T-helper 1 cell treated with Interleukin-12 subunit alpha and Interleukin-12 subunit beta and Interleukin-4 antibody, amounts not matched to agents 30 μg/mL and 1 μg/mL, for 36 hours (primary cell): ENCODE results near the gene PDSS2.
"Not testable (repeated sequence)": the region's sequence is repeated elsewhere in the genome, so short reads cannot be mapped to it uniquely, and the experiment has no call there.

ENCODE experiments used
- H3K27ac Mint-ChIP-seq: one replicate; pipeline ENCODE4 v1.8.0; 2021; ENCODE audit warnings: mild to moderate bottlenecking, mixed read lengths
- H3K27me3 Mint-ChIP-seq: one replicate; pipeline ENCODE4 v1.8.0; 2021; ENCODE audit warnings: low read depth, mixed read lengths
- H3K36me3 Mint-ChIP-seq: one replicate; pipeline ENCODE4 v1.8.0; 2021; ENCODE audit warnings: low read depth, mixed read lengths
- H3K4me1 Mint-ChIP-seq: one replicate; pipeline ENCODE4 v1.8.0; 2021; ENCODE audit warnings: low read depth, mixed read lengths
- H3K4me3 Mint-ChIP-seq: one replicate; pipeline ENCODE4 v1.8.0; 2021; ENCODE audit warnings: mild to moderate bottlenecking, moderate library complexity, mixed read lengths
- H3K9me3 Mint-ChIP-seq: one replicate; pipeline ENCODE4 v1.8.0; 2021; ENCODE audit warnings: mixed read lengths

The PDSS2 gene

DNA sequence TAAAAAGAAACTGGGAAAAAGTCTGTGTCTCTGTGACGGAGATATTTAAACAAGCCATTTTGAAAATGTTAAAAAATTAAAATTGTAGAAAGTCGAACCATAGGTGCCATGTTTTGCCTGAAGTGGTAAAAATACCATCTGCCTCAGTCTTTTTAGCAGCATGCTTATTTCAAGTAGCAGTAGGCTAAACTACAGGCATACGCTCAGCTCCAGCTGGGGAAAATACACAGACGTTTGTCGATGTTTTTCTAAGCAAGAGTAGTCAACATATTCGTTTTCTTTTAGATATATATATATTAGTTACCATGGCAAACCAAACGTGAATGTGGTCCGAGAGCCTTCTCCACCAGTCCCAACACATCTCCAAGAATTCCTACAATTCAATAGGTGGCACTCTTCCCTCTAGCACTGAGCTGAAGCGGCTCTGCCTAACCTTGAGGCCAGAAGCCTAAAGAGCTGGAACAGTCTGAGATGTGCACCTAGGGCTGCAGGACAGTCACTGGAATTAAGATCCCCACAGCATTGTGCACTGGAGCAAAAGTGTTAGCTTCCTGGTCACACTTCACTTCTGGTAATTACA lies 273.9 kb downstream of the PDSS2 start:
- H3K27me3 Mint-ChIP-seq = no peaks in the 10 kb centered on the region
- no peaks in the 10 kb centered on the region for H3K36me3 Mint-ChIP-seq
- no peaks in the 10 kb centered on the region for H3K9me3 Mint-ChIP-seq
- H3K4me3 Mint-ChIP-seq = no peak overlapping the region
- no peak overlapping the region for H3K27ac Mint-ChIP-seq
- no peaks in the 10 kb centered on the region for H3K4me1 Mint-ChIP-seq

DNA sequence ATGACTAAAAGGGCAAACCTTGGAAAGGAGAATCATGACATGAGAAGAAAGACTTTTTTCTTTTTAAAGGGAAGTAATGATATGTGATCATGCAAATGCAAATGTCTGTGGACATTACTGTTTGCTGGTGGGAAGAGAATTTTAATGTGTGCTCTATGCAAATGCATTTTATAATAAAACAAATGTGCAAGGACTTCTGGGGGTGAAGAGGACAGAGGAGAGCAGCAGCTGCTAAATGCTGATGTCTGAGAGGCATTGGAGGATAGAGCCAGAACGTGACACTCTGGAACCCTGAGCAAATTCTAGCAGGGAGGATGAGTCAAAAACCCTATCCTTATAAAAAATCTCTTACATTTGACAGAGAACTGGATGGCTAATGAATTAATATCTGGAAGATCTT lies 274.9 kb downstream of the PDSS2 start:
- Mint-ChIP-seq H3K9me3 (no peaks in the 10 kb centered on the region), H3K27me3 (no peaks in the 10 kb centered on the region), H3K36me3 (no peaks in the 10 kb centered on the region), H3K27ac (no peak overlapping the region), H3K4me3 (no peak overlapping the region), H3K4me1 (no peaks in the 10 kb centered on the region)

DNA sequence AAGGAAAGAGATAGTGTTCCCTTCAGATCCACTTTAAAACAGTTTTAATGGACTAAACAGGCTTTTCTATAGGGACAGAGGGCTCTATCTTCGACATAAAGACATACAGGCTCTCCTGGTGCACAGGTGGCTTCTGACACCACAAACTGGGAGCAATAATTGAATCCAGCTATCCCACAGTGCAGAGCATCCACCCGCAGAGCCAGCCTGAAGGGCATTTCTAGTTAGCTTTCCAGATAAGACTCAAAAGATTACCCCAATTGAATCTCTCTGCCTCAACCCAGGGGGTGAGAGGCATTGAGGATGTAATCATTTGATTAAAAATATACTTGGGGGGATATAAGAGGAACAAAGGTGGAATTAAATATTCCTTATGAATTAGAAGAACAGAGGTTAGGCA lies 279.3 kb downstream of the PDSS2 start:
- no peaks in the 10 kb centered on the region for H3K4me1 Mint-ChIP-seq
- H3K27ac Mint-ChIP-seq = no peak overlapping the region
- no peaks in the 10 kb centered on the region for H3K36me3 Mint-ChIP-seq
- H3K4me3 Mint-ChIP-seq = no peak overlapping the region
- H3K27me3 Mint-ChIP-seq = no peaks in the 10 kb centered on the region
- no peaks in the 10 kb centered on the region for H3K9me3 Mint-ChIP-seq

DNA sequence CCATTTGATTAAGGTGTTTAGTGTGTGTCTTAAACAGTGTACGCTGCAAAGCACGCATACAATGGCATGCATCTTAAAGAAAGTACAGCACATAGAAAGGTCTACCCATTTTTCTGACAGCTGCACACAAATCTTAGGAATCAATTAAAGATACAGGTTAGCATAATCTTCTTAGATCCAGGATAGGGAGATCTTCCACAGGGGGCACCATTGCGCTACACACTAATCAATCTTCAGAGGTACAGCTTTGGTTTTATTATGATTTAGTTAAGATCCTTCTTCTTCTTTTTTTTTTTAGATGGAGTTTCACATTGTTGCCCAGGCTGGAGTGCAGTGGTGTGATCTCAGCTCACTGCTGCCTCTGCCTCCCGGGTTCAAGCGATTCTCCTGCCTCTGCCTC lies 280.4 kb downstream of the PDSS2 start:
- Mint-ChIP-seq H3K9me3 (no peaks in the 10 kb centered on the region), H3K27me3 (no peaks in the 10 kb centered on the region), H3K27ac (no peak overlapping the region), H3K36me3 (no peaks in the 10 kb centered on the region), H3K4me1 (no peaks in the 10 kb centered on the region), H3K4me3 (no peak overlapping the region)

DNA sequence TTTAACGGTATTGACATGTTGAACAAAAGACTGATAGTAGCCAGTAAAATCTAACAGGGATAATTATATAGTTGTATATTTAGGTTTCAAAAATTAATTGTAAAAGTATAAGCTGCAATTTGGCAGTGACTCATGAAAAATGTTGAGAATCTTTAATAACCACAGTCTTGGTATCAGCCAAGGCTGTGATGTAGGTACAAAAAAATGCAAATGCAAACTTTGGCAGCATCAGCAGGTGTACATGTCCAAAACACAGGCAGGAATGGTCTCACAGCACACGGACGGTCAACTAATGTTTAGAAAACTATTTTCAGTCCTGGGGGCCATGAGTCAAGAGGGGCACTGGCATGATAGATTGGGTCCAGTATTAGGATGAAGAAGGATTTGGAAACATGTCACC lies 285.6 kb downstream of the PDSS2 start:
- Mint-ChIP-seq H3K27me3 (no peaks in the 10 kb centered on the region), H3K27ac (no peak overlapping the region), H3K36me3 (no peaks in the 10 kb centered on the region), H3K4me3 (no peak overlapping the region), H3K4me1 (no peaks in the 10 kb centered on the region), H3K9me3 (no peaks in the 10 kb centered on the region)

DNA sequence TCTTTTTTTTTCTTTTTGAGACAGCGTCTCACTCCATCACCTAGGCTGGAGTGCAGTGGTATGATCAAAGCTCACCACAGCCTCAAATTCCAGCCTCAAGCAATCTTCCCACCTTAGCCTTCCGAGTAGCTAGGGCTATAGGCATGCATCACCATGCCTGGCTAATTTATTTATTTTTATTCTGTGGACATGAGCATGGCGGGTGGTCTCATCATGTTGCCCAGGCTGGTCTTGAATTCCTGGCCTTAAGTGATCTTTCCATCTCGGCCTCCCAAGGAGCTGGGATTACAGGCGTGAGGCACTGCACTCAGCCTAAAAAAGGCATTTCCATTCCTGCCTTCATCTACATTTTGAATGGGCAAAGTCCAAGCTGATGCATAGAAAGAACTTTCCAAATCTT lies 287.9 kb downstream of the PDSS2 start:
- Mint-ChIP-seq H3K27me3 (no peaks in the 10 kb centered on the region), H3K9me3 (peaks cover 4% of the 10 kb centered on the region), H3K27ac (no peak overlapping the region), H3K36me3 (no peaks in the 10 kb centered on the region), H3K4me1 (no peaks in the 10 kb centered on the region), H3K4me3 (no peak overlapping the region)

DNA sequence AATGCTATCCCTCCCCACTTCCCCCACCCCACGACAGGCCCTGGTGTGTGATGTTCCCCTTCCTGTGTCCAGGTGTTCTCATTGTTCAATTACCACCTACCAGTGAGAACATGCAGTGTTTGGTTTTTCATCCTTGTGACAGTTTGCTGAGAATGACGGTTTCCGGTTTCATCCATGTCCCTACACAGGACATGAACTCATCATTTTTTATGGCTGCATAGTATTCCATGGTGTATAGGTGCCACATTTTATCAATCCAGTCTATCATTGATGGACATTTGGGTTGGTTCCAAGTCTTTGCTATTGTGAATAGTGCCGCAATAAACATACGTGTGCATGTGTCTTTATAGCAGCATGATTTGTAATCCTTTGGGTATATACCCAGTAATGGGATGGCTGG lies 295.1 kb downstream of the PDSS2 start:
- not testable (repeated sequence) for H3K4me3 Mint-ChIP-seq, H3K9me3 Mint-ChIP-seq, H3K27me3 Mint-ChIP-seq, H3K4me1 Mint-ChIP-seq, H3K27ac Mint-ChIP-seq, H3K36me3 Mint-ChIP-seq

DNA sequence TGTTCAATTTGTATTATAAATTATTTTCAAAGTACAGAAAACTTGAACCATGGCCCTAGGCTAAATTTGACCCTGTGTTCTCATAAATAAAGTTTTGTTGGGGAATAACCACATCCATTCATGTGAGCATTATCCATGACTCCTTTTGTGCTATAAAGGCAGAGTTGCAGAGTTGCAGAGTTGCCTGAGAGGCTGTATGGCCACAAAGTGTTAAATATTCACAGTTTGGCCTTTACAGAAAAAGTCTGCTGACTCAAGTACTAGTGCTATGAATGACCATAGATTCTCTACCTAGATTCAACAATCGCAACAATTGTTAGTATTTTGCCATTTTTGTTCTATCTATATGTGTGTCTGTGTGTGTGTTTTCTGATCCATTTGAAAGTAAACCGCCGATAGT lies 297.8 kb downstream of the PDSS2 start:
- H3K36me3 Mint-ChIP-seq = no peaks in the 10 kb centered on the region
- no peak overlapping the region for H3K4me3 Mint-ChIP-seq
- H3K4me1 Mint-ChIP-seq = no peaks in the 10 kb centered on the region
- no peak overlapping the region for H3K27ac Mint-ChIP-seq
- no peaks in the 10 kb centered on the region for H3K9me3 Mint-ChIP-seq
- H3K27me3 Mint-ChIP-seq = no peaks in the 10 kb centered on the region

DNA sequence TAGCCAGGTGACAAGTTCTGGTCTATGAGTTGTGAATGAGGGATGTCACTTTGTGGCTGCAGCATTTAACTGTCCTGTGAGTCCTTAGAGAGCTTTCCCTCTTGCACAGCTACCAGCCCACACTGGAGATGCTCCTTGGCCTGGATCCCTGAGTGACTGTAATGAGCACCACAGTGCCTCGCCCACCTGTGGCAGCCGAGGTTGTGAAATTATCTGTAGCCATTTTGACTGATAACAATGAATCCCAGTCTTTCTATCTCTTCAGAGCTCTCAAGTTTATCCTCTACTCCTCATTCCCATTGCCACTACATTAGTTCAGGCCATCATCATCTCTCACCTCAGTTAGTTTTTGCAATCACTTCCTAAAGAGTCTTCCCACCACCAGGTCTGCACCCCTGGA lies 302.7 kb downstream of the PDSS2 start:
- no peaks in the 10 kb centered on the region for H3K27me3 Mint-ChIP-seq
- no peaks in the 10 kb centered on the region for H3K4me1 Mint-ChIP-seq
- no peak overlapping the region for H3K4me3 Mint-ChIP-seq

DNA sequence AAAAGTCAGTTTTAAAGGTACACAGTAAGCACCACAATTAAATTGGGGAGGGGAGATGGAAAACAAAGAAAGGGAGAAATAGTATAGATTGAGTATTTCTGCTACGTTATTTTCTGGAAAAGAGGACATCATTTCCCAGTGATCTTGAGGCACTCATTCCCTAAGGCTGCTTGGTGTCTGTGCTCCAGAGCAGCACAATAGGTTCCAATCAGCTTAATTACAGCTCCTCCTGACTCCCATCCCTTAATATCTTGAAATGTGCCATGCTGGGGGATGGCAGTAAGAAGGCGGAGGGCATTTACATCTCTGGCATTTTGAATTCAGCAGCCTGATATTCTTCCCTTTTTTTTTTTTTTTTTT lies 304.6 kb downstream of the PDSS2 start:
- Mint-ChIP-seq H3K4me3 (no peak overlapping the region), H3K4me1 (no peaks in the 10 kb centered on the region), H3K27me3 (no peaks in the 10 kb centered on the region), H3K27ac (no peak overlapping the region), H3K9me3 (no peaks in the 10 kb centered on the region), H3K36me3 (no peaks in the 10 kb centered on the region)

More for the DNA sequence above, 302.7 kb downstream of the PDSS2 start:
- Mint-ChIP-seq H3K36me3 (no peaks in the 10 kb centered on the region), H3K9me3 (no peaks in the 10 kb centered on the region), H3K27ac (no peak overlapping the region)

DNA sequence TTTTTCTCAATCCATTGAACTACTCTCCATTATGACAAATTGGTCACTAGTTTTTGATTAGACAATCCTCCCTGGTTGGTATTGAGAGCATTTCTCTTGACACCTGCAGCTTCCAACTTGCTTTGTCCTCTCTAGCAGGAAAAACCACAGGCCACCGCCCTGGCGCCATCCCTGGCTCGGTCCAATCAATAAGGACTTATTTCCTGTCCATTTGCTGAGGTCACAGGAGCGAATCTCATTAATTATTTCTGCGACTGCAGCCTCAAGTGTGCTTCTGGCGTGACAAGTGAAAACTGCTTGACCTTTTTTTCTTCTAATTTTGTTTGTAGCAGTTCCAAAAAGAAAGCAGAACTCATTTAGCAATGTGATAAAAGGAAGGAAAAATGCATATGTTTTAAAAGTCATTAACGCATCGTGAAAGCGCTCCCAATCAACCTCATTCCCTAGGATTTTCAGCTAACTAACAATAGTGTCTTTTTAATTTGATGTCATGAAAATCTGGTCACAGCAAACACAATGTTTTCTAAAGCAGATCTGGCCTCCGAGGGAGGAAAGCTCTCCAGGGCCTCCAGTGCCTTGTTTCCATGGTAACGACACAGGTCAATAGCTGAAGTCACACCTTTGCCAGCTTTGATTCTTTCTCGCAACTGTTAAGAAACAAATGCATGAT lies 305.1 kb downstream of the PDSS2 start:
- Mint-ChIP-seq H3K27me3 (no peaks in the 10 kb centered on the region), H3K27ac (no peak overlapping the region), H3K4me1 (no peaks in the 10 kb centered on the region), H3K9me3 (no peaks in the 10 kb centered on the region), H3K4me3 (no peak overlapping the region), H3K36me3 (no peaks in the 10 kb centered on the region)

DNA sequence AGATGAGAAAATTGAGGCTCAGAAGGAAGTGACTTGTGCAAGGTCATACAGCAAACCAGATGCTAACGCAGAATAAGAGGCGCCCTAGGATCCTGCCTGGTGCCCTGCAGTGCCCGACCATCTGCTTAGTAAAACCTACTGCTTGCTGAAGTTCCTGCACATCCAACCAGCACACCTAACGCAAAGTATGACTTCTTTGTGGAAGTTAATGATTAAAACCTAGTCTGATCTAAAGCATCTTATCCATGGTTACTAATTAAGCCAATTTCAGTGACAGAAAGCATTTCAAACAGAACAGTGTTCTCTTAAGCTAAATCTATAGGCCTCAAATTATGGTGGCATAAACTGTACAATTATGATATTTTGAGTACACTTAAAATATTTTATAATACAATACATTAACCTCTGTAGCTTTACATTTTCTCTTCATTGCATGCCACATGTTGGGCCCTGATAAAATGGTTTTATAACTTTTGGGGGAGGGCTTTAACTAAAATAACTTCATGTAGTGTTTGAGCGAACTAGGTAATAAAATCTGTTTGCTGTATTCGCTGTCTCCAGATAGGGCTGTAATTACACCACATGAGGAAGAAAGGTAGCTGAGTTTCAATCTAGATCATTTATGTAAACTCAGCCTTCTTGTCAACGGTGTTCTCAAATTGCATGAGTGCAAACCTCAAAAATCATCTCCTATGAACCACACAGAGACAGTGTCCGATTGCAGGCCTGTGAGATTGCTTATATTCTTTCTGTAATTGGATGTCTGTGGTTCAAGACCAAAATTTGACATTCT lies 306.5 kb downstream of the PDSS2 start:
- H3K4me1 Mint-ChIP-seq = no peaks in the 10 kb centered on the region
- H3K27ac Mint-ChIP-seq = no peak overlapping the region
- H3K27me3 Mint-ChIP-seq = no peaks in the 10 kb centered on the region
- no peaks in the 10 kb centered on the region for H3K36me3 Mint-ChIP-seq
- H3K9me3 Mint-ChIP-seq = no peaks in the 10 kb centered on the region
- H3K4me3 Mint-ChIP-seq = no peak overlapping the region

DNA sequence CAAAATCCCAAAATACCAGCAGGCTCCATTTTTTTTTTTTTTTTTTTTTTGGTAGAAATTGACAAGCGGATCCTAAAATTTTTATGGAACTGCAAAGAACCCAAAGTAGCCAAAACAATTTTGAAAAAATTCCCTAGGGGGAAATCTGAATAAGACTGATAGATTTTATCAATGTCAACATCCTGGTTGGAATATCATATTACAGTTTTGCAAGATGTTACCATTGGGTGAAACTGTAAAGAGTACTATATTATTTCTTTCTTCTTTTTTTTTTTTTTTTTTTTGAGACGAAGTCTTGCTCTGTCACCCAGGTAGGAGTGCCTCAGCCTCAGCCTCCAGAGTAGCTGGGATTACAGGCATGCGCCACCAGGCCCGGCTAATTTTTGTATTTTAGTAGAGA lies 314.7 kb downstream of the PDSS2 start:
- H3K36me3 Mint-ChIP-seq = no peaks in the 10 kb centered on the region
- H3K27ac Mint-ChIP-seq = no peak overlapping the region
- H3K27me3 Mint-ChIP-seq = no peaks in the 10 kb centered on the region
- no peaks in the 10 kb centered on the region for H3K9me3 Mint-ChIP-seq
- H3K4me3 Mint-ChIP-seq = no peak overlapping the region
- H3K4me1 Mint-ChIP-seq = no peaks in the 10 kb centered on the region

DNA sequence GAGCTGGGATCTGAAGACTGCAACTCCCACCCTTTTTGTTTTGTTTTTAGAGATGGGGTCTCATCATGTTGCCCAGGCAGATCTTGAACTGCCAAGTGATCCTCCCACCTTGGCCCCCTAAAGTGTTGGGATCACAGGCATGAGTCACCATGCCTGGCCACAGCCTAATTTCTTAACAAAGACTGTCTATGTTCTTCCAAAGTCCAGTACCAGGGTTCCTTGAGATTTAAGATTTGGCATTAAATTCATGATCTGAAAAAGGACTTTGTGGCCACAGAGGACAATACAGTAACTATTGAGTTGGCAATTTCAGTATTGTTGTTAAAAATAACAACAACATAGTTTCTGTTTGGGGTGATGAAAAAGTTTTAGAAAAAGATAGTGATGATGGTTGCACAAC lies 315.4 kb downstream of the PDSS2 start:
- Mint-ChIP-seq H3K27me3 (no peaks in the 10 kb centered on the region), H3K9me3 (no peaks in the 10 kb centered on the region), H3K4me1 (no peaks in the 10 kb centered on the region), H3K36me3 (no peaks in the 10 kb centered on the region), H3K27ac (no peak overlapping the region), H3K4me3 (no peak overlapping the region)

DNA sequence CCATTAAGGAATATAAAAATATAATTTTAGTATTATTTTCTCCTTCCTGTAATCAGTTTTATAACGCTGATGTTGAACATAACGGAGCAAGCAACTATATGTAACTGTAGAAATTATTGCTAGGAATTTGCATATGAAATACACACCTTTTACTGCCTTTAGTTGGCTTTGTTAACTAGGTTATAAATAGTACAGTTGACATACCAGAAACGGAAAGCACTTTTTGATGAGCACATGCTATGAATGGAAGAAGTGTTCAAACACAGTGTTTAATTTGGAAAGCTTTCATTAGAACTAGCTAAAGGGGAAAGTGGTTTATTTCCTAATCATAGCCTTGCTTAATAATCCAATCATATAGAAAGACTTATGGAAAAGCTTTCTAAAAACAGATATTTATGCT lies 318.8 kb downstream of the PDSS2 start:
- Mint-ChIP-seq H3K27ac (no peak overlapping the region), H3K4me3 (no peak overlapping the region), H3K4me1 (no peaks in the 10 kb centered on the region), H3K27me3 (no peaks in the 10 kb centered on the region), H3K36me3 (no peaks in the 10 kb centered on the region), H3K9me3 (no peaks in the 10 kb centered on the region)
